Dermis microvascular lymphatic vessel endothelial cell (primary cell): ENCODE data around the gene PIH1D2. TPM values are rescaled to one million over a fixed set of nuclear protein-coding genes. Genes with fewer than 3 reads are reported as not detected.
"Not testable (repeated sequence)": the region's sequence is repeated elsewhere in the genome, so short reads cannot be mapped to it uniquely, and the experiment has no call there.

ENCODE experiments used
- DNase-seq, 2 donors: peaks; one replicate each; pipeline versions ENCODE4 v3.0.0 to v3.0.0-alpha.2; 2010; ENCODE audit warnings: low read depth in 2 of 2
- total RNA-seq: library from RNA; depleted of rRNA; stranded (reverse); fragments of >200 nt; gene quantifications from 2 replicates; pipeline ENCODE4 v1.2.1, GENCODE V29; 2014

PIH1D2 gene
- total RNA-seq, 1 donor from 2014 or later, result 1.2 TPM

DNA sequence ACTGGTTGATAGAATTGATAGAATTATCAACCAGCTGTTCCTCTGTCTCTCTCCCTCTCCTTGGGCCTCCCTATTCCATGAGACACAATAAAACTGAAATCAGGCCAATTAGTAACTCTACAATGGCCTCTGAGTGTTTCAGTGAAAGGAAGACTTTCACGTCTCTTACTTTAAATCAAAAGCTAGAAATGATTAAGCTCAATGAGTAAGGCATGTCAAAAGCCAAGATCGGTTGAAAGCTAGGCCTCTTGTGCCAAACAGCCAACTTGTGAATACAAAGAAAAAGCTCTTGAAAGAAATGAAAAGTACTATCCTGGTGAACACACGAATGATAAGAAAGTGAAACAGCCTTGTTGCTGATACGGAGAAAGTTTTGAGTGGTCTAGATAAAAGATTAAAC lies 16.6 kb downstream of the PIH1D2 start:
- DNase-seq, result no peak

DNA sequence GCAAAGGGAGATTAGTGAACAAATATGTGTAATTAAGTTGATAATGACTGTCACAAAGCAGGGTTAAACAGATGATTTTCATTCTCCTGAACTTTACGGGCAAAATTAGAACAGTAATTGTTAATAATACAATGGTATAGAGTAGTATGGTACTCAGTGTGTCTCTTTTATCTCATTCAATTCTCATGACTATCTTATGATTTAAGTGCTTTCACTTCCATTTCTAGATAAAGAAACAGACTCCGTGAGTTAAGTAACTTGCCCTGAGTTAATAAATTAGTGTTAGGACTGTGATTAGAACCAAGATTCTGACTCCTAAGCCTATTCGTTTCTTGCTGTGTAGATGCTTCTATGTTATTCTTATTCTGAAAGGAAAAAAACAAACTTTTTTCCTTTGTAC lies 22.0 kb downstream of the PIH1D2 start:
- no peak for DNase-seq

DNA sequence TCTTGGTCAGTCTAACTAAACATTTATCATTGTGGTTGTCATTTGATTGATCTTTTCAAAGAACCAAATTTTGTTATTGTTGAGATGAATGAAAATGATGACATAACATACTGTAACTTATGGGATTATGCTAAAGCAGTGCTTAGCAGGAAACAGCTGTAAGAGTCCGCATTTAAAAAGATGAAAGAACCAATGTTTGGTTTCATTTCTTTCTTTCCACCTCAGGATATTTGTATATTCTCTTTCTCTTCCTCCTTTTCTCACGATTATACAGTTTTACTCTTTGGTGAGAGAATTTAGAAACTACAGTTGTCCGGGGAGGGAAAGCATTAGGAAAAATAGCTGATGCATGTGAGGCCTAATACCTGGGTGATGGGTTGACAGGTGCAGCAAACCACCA lies 23.1 kb downstream of the PIH1D2 start:
- DNase-seq, result no peak

DNA sequence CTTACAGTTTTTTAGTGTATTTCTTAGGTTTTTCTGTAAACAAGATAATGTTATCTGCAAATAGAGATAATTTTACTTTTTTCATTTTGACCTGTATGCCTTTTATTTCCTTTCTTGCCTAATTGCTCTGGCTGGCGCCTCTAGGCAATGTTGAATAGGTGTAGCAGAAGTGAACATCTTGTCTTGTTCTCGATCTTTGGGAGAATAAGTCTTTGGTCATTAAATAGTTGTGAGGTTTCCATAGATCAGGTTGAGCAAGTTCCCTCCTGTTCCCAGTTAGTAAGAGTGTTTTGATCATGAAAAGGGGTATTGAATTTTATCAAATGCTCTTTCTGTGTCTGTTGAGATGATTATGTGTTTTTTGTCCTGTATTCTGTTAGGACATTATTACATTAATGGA lies 24.0 kb downstream of the PIH1D2 start:
- no peak for DNase-seq

DNA sequence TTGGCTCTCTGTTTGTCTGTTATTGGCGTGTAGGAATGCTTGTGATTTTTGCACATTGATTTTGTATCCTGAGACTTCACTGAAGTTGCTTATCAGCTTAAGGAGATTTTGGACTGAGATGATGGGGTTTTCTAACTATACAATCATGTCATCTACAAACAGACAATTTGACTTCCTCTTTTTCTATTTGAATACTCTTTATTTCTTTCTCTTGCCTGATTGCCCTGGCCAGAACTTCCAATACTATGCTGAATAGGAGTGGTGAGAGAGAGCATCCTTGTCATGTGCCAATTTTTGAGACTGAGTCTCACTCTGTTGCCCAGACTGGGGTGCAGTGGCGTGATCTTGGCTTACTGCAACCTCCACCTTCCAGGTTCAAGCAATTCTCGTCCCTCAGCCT lies 25.6 kb downstream of the PIH1D2 start:
- DNase-seq, result not testable (repeated sequence)

DNA sequence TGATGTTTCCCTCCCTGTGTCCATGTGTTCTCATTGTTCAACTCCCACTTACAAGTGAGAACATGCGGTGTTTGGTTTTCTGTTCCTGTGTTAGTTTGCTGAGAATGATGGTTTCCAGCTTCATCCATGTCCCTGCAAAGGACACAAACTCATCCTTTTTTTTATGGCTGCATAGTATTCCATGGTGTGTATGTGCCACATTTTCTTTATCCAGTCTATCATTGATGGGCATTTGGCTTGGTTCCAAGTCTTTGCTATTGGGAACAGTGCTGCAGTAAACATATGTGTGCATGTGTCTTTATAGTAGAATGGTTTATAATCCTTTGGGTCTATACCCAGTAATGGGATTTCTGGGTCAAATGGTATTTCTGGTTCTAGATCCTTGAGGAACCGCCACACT lies 27.2 kb downstream of the PIH1D2 start:
- DNase-seq, result not testable (repeated sequence)

DNA sequence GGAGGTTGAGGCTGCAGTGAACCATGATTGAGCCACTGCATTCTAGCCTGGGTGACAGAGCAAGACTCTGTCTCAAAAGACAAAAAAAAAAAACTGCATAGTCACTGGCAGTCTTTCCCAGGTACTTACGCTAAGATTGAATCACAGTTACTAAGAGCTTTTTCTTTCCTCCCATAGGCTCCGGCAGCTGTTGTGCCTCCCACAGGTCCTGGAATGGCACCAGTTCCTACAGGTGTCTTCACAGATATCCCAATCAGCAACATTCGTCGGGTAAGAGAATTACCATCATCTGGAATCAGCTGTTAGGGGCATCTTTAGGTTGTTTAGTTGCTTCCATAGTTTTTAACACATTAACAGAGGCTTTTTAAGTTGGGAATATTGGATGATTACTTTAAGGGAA lies 28.9 kb downstream of the PIH1D2 start:
- no peak for DNase-seq

DNA sequence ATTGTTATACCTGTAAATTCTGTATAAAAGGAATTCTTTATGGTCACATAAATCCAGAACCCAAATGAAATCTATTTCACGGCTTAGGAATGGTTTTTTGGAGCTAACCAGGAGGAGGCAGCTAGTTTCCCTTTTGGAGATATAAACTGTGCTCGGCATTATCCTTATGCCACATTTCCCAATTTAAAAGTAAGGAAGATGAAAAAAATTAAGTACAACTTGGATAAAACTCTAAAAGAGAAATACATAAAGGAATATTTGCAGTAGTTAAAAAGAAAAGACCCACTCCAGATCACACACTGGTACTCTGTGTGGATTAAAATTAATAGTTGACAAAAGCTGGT lies 30.9 kb downstream of the PIH1D2 start:
- no peak for DNase-seq

DNA sequence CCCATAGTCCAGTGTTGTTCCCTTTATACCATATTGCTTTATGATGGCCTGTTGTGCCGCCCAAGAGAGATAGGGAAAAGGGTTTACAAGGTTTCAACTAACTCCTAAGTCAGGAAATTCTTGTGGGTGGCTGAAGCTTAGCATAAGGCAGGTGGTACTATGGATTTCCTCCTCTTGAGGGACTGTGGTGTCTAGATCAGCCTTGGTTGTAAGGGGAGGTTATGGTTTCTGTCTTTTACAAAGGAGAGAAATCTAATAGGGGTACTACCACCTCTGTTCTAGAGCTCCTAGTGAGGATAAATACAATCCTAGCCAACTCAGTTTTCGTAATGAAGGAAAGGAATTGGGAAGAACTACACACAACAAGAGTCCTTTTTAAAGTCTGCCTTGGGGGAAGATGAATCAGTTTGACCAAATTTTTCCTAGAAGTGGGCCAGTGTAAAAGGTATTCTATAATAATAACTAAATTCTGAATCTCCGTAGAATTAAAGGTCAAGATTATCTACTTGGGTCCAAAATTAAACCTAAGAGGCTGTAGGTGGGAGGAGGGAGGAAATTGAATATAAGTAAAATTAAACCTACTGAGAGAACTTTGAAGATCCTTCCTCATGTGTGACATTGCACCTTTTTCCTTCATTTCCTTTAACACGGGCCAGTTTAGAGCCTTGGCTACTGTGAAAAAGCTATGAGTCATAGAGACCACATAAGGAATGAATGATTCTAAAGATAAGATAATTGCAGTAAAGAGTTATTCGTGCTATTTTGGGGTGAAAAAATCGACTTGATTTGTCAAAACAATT lies 31.5 kb downstream of the PIH1D2 start:
- peak in 1 of 2 donors; percentile 70 for DNase-seq

DNA sequence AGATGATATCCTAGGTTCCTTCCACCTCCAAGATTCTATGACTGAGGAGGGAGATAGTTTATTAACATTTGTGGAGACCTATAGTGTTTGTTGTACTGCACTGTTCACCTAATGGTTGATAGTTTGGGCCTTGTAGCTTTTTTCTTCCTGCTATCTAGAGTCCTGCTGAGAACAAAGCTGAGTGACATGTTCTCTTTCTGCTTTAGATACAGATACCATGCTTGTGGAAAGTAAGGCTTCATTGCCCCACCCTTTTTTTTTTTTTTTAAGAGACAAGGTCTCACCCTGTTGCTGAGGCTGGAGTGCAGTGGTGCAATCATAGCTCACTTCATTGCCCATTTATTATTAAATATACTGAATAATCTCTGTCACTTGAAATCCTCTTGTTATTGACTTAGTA lies 36.3 kb downstream of the PIH1D2 start:
- no peak for DNase-seq

DNA sequence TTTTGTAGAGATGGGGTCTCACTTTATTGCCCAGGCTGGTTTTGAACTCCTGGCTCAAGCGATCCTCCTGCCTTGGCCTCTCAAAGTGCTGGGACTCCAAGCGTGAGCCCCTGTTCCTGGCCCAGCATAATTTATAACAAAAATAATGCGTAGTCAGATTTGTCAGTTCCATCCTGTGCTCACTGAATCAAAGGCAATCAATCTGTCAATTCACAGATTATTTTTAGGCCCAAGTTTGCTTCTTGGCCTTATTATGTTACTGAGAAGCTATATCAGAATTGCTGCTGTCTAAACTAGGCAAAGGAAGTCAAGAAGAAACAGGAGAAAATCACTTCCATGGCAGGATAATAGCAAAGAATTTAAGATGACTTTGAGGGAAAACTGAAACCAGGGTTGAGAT lies 39.9 kb downstream of the PIH1D2 start:
- DNase-seq, result no peak

DNA sequence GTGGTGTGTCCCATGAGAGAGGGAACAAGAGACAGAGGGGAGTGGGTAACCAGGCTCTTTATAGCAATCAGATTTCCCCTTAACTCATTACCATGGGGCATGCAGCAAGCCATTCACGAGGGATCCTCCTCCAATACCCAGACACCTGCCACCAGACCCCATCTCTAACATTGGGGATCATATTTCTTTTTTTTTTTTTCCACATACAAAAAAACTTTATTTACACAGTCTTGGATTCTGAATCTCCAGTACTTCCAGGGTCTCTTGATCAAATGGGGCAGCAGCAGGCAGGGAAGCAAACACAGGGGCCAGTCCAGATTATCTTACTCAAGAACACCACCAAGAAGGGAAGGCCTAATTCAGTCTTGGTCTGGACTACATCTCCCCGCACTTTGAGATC lies 44.4 kb downstream of the PIH1D2 start:
- DNase-seq, result no peak

DNA sequence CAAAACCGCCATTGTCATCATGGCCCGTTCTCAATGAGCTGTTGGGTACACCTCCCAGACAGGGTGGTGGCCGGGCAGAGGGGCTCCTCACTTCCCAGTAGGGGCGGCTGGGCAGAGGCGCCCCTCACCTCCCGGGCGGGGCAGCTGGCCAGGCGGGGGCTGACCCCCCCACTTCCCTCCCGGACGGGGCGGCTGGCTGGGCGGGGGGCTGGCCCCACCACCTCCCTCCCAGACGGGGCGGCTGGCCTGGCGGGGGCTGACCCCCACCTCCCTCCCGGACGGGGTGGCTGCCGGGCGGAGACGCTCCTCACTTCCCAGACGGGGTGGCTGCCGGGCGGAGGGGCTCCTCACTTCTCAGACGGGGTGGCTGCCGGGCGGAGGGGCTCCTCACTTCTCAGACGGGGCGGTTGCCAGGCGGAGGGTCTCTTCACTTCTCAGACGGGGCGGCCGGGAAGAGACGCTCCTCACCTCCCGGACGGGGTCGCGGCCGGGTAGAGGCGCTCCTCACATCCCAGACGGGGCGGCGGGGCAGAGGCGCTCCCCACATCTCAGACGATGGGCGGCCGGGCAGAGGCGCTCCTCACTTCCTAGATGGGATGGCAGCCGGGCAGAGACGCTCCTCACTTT lies 46.9 kb downstream of the PIH1D2 start:
- DNase-seq, result not testable (repeated sequence)

DNA sequence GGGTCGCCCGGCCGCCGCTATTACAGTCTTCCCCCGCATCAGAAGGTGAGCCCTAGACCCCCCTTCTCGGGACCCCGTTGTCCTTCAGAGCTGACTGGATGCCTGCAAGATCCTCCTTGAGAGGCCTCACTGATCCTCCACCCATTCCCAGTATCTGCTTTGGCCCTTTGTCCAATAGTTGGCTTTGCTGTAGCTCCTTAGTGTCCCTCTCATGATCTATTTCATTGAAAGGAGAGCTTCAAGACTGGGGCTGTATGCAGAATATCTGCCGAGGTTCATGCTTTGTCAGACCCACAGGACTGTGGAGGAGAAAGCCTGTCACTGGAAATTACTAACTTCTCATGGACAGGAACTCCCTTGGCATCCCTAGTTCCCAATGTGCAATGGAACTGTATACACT lies 48.1 kb downstream of the PIH1D2 start:
- peak in 1 of 2 donors; percentile 14 for DNase-seq

DNA sequence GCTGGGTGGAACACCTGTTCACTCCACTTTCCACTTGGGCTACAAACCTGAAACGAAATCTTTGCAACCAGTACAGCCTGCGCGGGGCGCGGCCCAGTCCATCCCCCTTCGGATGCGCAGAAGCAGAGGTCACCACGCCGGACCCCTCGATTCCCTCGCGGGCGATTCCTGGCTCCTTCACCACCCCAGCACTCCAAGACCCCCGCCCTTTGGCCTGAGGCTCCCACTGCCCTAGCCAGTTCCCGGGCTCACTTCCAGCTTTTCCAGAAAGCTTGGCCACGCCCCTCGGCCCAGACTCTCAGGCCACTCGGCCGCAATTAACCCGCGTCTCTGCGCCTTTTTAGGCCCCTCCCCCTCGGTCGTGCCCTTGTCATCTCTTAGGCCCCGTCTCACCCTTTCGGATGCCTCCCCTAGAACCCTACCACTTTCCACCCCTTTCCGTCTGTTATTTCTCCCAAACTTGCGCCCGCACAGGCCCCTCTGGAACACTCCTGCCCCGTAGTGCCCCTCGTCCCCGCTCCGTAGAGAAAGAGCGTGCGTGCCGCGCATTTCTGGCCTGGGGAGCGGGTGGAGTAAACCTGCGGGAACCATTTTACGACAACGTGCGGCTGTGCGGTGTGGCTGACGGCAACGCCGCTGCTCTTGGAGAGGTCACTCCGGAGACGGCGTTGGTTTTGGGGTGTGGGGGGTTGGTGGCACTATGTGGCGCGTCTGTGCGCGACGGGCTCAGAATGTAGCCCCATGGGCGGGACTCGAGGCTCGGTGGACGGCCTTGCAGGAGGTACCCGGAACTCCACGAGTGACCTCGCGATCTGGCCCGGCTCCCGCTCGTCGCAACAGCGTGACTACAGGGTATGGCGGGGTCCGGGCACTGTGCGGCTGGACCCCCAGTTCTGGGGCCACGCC lies 48.8 kb downstream of the PIH1D2 start, which contains the start of gene DLAT:
DLAT (plus strand) TSS at position 636 of the 906 bp plus-strand sequence; CDS start at position 701, 65 bp downstream.
- peak; percentile 65 to 78 for DNase-seq

DNA sequence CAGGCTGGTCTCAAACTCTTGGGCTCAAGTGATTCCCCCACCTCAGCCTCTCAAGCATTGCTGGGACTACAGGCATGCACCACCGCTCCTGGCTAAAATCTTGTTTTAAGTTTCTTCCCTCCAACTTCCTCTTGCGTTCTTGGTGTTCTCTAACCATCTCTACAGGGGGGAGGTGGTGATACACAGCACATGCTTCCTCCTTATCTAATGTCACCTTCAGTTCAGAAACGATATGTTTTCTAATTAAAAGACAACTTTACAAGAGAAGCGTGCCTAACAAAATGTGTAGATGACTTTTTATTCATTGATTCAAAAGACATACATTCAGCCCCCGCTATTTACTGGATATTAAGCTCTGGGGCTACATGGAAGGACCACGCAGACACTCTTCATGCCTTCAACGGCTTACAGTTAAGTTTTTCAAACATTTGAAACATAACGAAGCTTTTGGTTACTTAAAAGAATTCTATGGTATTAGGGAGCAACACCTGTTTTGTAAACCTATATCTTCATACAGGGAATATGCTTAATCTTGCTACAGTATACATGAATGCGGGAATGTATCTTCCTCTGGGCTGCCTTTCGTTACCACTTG lies 49.5 kb downstream of the PIH1D2 start:
- DNase-seq, result no peak

DNA sequence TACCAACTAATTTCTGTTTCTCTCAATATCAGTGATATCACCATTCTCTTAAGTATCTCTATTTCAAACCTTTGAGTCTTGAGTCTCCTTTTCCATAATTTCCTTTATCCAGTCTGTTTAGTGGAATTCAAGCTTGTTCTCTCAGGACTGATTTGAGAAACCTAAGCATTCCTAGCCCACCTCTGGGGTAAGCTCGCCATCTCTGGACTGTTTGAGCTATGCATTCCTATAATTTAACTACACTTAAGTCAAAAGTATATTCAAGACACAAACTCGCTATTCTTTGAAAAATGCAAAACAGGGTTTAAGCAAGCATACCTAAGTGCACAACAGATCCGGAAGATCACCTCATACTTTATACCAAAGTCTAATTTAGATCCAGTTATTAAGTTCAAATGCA lies 50.7 kb downstream of the PIH1D2 start:
- no peak for DNase-seq

DNA sequence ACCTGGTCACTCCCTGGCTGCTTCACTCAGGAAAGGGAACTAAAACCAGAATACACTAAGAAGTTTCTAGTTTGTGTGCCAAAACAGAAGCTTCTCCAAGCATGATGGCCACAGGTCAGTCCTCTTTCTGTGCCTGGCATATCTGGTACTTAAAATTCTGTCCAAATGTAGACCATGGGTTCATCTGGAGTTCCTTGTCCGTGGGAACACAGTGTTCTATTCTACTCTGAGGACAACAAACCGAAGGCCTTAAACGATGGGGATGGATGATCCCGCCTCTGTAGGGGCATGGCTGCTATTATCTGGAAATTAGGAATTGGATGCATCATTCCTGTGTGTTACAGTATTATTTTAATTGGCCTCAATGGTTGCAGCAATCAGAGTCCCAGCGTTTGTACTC lies 54.8 kb downstream of the PIH1D2 start:
- DNase-seq, result no peak
